Esophagus (tissue), 2 donors: ENCODE data around the gene SAMD11. TPM values are rescaled to one million over a fixed set of nuclear protein-coding genes. Genes with fewer than 3 reads are reported as not detected.
A peak's percentile ranks its signal among the peaks of the same experiment; 100 is the strongest.
"Not testable (repeated sequence)": the region's sequence is repeated elsewhere in the genome, so short reads cannot be mapped to it uniquely, and the experiment has no call there.

ENCODE experiments used
- H3K27ac ChIP-seq, 2 donors: one replicate each; pipeline ENCODE4 v1.5.1; 2013; ENCODE audit warnings: low read depth in 2 of 2, mild to moderate bottlenecking in 2 of 2, inconsistent platforms in 1 of 2, low read length in 1 of 2, moderate library complexity in 1 of 2
- H3K27me3 ChIP-seq, 2 donors: one replicate each; pipeline ENCODE4 v1.6.1; 2013; ENCODE audit warnings: low read length in 2 of 2, control low read depth in 1 of 2, mild to moderate bottlenecking in 1 of 2; ENCODE audit not compliant: insufficient read depth in 2 of 2, control insufficient read depth in 1 of 2
- H3K36me3 ChIP-seq, 2 donors: one replicate each; pipeline ENCODE4 v1.6.1; 2013; ENCODE audit warnings: low read length in 1 of 2; ENCODE audit not compliant: control insufficient read depth in 2 of 2, insufficient read depth in 2 of 2
- H3K4me1 ChIP-seq, 2 donors: one replicate each; pipeline ENCODE4 v1.6.1; 2013; ENCODE audit warnings: low read length in 1 of 2; ENCODE audit not compliant: control insufficient read depth in 2 of 2, insufficient read depth in 2 of 2
- H3K4me3 ChIP-seq, 2 donors: one replicate each; pipeline ENCODE4 v1.5.1; 2013; ENCODE audit warnings: low read length in 2 of 2, mild to moderate bottlenecking in 2 of 2, low read depth in 1 of 2, moderate library complexity in 1 of 2
- H3K9me3 ChIP-seq, 2 donors: one replicate each; pipeline ENCODE4 v1.6.1; 2013; ENCODE audit warnings: mild to moderate bottlenecking in 2 of 2, low read depth in 1 of 2, low read length in 1 of 2, moderate library complexity in 1 of 2; ENCODE audit not compliant: control insufficient read depth in 2 of 2, insufficient read depth in 1 of 2
- whole genome bisulfite sequencing, 2 donors: extraction: QIAGEN DNeasy Blood & Tissue Kit; methylation state at CpG; one replicate each; pipeline ENCODE4 v1.1.7; 2013; 5-methylcytosine and 5-hydroxymethylcytosine counted together
- polyA plus RNA-seq, 2 donors: library from polyadenylated mRNA; stranded (reverse); fragments of 200-250 nt; gene quantifications; one replicate each; pipeline ENCODE4 v1.2.3, GENCODE V29; 2013
- donor health status: healthy with polysubstance abuse.
- donor health status: Bipolar disorder and iron deficiency.

SAMD11 gene
- polyA plus RNA-seq, 2 donors: 0.68 to 1.5 TPM

DNA sequence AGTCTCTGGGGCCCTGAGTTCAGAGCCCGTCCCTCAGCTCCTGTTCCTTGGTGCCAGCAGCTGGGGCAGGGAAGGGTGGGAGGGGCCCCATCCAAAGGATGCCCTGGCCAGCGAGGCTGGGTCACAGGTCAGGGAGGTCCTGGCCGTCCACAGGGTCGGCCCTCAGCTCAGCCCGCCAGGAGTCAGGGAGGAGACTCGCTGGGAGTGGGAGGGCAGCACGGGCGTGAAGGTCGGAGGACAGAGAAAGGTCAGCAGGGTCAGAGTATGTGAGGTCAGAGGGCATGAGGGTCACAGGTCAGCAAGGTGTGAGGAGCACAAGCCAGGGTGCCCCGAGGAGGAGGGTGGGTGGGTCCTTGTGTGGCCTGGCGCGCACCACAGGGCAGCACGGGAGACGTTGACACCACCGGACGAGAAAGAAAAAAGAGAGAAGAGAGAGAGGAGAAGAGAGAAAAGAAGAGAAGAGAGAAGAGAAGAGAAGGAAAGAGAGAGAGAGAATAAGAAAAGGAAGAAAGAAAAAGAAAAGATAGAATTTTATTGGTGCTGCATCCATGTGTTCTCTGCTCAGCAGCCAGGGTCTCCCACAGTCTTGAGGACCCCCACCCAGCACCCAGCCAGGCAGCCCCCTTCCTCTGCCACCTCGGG, 51.1 kb downstream of the SAMD11 start:
- Histone ChIP-seq H3K4me1 (peaks cover 0 to 25% of the 10 kb centered on the region in 2 donors), H3K27me3 (no peaks in the 10 kb centered on the region), H3K4me3 (no peak overlapping the region), H3K27ac (peak overlapping the region; percentile 17 to 93), H3K9me3 (no peaks in the 10 kb centered on the region), H3K36me3 (peaks cover 0 to 14% of the 10 kb centered on the region in 2 donors)
- 65 to 76% methylated on average over 17 of the region's 17 CpGs for WGBS, 2 donors

DNA sequence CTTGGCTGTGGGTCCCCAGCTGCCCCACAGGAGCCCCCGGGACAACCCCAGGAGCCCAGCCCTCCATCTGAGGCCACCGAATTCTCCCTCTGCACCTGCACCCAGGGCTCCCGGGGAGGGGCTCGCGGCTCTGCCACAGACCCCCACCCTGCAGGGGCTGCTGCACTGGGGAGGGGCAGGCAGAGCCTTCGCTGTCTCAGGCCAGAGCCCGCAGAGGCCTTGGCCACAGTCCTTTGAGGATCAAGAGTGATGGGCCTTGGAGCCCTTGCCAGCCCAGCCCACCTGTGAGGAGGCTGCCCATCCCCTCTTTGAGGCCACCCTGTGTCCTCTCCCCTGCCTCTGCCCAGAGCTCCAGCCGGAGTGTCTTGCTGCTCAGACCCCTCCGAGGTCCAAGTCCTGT, 51.6 kb downstream of the SAMD11 start:
- Histone ChIP-seq H3K27ac (peak overlapping the region; percentile 74 to 93), H3K27me3 (no peaks in the 10 kb centered on the region), H3K4me3 (no peak overlapping the region), H3K36me3 (peaks cover 0 to 14% of the 10 kb centered on the region in 2 donors), H3K9me3 (no peaks in the 10 kb centered on the region), H3K4me1 (peaks cover 0 to 23% of the 10 kb centered on the region in 2 donors)
- WGBS, 2 donors: 58 to 63% methylated on average over 9 of the region's 9 CpGs

DNA sequence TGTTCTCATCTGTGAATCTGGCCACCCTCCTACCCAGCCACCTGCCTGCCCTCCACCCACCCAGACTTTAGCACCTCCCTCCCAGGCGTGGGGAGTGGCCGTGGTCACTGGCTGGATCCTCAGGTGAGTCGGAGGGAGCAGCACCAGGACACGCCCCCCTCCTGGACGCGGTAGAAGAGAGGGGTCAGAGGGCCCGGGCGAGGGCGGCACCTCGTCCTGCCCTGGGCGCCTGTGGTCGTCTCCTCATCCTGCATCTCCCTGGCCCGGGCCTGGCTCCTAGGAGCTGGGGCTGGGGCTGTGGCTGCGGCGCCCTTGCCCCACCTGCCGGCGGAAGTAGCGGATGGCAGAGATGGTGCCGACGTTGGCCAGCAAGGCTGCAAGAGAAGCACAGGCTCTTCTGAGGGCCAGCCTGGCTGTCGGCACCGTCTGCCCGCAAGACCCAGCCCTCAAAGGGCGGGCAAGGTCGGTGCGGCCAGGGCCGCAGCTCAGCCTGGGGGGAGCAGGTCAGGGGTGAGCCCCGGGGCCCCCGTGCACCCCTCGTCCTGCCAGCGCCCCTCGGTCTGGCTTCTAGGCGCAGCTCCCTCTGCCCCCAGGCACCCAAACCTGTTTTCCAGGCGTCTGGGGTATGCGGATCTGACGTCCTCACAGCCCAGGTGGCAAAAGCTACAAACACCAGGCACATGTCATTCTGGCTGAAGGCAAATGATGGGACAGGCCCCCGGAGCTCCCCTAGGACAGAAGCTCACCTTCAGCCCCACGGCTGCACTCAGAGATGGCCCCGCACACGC, 52.4 kb downstream of the SAMD11 start:
- peaks cover 0 to 17% of the 10 kb centered on the region in 2 donors for H3K4me1 ChIP-seq
- H3K36me3 ChIP-seq: peaks cover 0 to 14% of the 10 kb centered on the region in 2 donors
- H3K27ac ChIP-seq: peak overlapping the region; percentile 74 to 93
- peak overlapping the region in 1 of 2 donors; percentile 41 for H3K4me3 ChIP-seq
- no peaks in the 10 kb centered on the region for H3K27me3 ChIP-seq
- WGBS, 2 donors: 2 to 4% methylated on average over 35 to 40 of the region's 40 CpGs
- no peaks in the 10 kb centered on the region for H3K9me3 ChIP-seq

DNA sequence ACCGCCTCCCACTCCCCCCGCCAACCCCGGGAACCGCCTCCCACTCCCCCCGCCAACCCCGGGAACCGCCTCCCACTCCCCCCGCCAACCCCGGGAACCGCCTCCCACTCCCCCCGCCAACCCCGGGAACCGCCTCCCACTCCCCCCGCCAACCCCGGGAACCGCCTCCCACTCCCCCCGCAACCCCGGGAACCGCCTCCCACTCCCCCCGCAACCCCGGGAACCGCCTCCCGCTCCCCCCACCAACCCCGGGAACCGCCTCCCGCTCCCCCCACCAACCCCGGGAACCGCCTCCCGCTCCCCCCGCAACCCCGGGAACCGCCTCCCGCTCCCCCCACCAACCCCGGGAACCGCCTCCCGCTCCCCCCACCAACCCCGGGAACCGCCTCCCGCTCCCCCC, 53.1 kb downstream of the SAMD11 start:
- H3K4me1 ChIP-seq: peaks cover 0 to 14% of the 10 kb centered on the region in 2 donors
- not testable (repeated sequence) for H3K27me3 ChIP-seq, H3K27ac ChIP-seq, H3K4me3 ChIP-seq, H3K9me3 ChIP-seq
- peaks cover 0 to 14% of the 10 kb centered on the region in 2 donors for H3K36me3 ChIP-seq
- WGBS, 2 donors: 43 to 63% methylated on average over 12 to 17 of the region's 39 CpGs

DNA sequence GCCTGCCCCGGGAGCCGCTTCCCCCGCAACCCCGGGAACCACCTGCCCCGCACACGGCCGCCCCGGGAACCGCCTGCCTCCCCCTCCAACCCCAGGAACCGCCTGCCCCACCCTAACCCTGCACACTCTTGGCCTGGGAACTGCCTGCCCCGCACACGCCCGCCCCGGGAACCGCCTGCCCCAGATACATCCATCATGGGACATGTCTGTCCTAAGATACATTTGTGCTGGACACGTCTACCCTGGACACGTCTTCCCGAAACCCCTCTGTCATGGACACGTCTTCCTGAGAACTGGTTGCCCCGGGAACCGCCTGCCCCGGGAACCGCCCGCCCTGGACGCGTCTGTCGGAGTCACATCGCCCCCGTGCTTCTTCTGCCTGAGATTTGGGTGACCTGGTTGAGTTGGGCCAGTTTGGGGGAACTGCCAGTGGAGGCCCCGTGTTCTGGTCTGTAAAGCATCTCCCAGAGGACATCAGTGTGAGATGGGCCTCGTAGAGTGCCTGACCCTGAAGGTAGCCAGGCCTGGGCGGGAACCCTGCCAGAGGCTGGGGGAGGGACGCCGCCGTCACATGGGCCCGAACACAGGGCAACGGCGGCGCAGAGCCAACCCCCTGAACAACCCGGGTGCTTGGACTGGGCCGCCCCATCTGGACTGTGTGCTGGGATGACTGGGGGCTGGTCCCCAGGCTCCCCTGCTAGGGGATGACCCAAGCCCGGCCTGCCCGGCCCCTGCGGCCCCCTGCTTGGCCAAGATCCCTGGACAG, 54.5 kb downstream of the SAMD11 start:
- no peak overlapping the region for H3K4me3 ChIP-seq
- H3K27ac ChIP-seq: no peak overlapping the region
- H3K36me3 ChIP-seq: peaks cover 0 to 10% of the 10 kb centered on the region in 2 donors
- 70 to 76% methylated on average over 34 to 44 of the region's 44 CpGs for WGBS, 2 donors
- no peaks in the 10 kb centered on the region for H3K27me3 ChIP-seq
- H3K4me1 ChIP-seq: peaks cover 0 to 10% of the 10 kb centered on the region in 2 donors
- peaks cover 0 to 4% of the 10 kb centered on the region in 2 donors for H3K9me3 ChIP-seq

DNA sequence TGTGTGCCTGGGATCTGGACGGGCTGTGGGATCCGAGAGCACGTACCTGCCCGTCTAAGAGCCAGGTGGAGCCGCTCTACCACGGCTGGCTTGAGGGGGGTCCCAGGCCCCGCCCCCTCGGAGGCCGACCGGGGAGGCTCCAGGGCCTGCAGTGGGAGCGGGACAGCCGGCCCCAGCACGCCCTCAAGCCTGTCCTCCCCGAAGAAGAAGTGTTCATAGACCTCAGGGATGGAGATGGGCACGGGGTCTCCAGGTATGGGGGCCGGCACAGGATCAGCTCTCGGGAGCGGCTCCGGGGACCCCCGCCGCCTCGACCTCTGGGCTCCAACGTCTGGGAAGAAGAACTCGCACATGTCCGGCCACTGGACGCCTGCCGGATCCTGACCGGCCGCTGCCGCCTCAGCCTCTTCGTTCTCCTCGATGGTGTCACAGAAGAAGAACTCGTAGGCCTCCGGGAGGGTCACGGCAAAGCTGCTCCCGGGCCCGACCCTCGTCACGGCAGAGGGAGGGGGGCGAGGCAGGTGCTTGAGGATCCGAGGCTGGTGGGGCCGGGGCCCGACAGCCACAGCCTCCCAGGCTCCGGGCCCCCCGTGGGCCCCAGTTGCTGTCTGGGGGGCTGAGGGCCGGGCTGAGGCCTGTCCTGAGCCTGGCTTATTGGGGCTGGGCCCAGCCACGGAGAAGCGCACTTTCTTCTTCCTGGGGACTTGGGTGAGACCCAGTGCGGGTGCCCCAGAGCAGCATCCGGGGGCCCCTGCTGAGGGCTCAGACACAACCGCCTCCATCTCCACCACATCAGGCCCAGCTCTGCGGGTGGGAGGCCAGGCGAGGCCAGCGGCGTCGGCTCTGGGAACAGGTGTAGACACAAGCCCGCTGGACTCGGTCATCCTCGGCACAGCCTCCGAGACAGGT, 55.4 kb downstream of the SAMD11 start:
- H3K4me3 ChIP-seq: no peak overlapping the region
- 83 to 84% methylated on average over 49 to 60 of the region's 60 CpGs for WGBS, 2 donors
- peaks cover 0 to 7% of the 10 kb centered on the region in 2 donors for H3K36me3 ChIP-seq
- peaks cover 0 to 4% of the 10 kb centered on the region in 2 donors for H3K9me3 ChIP-seq
- H3K4me1 ChIP-seq: peaks cover 0 to 10% of the 10 kb centered on the region in 2 donors
- peaks cover 0 to 2% of the 10 kb centered on the region in 2 donors for H3K27me3 ChIP-seq
- H3K27ac ChIP-seq: no peak overlapping the region

DNA sequence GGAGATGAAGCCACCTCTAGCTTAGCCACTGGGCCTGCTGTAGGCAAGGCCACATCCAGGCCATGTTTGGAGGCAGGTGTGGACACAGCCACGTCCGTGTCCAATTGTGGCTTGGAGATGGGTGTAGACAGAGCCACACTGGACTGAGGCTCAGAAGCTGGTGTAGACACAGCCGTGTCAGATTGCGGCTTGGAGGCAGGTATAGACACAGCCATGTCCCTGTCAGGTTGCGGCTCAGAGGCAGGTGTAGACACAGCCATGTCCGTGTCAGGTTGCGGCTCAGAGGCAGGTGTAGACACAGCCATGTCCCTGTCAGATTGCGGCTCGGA, 56.0 kb downstream of the SAMD11 start:
- Histone ChIP-seq H3K9me3 (peaks cover 0 to 4% of the 10 kb centered on the region in 2 donors), H3K27me3 (peaks cover 0 to 2% of the 10 kb centered on the region in 2 donors), H3K36me3 (peaks cover 0 to 3% of the 10 kb centered on the region in 2 donors), H3K4me3 (no peak overlapping the region), H3K4me1 (peaks cover 0 to 10% of the 10 kb centered on the region in 2 donors), H3K27ac (no peak overlapping the region)
- WGBS, 2 donors: 54 to 75% methylated on average over 9 of the region's 9 CpGs

DNA sequence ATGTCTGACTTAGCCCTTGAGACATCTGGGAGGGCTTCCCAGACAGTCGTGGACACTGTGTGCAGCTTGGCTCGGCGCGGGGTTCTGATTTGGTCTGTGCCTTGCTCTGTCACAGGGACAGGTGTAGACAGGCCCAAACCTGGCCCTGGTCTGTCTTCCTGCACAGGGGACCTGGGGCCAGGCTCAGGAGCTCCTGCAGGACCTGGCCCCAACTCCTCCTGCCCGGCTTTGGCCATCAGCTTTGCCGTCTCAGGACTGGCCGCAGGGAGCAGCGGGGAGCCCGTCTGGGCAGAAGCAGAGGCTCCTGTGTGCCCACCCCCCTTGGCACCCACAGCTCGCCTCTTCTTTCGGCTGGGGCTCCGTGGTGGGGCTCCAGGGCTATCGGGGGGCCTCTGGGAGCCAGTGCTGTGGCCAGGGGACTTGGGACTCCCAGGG, 56.4 kb downstream of the SAMD11 start:
- peaks cover 0 to 4% of the 10 kb centered on the region in 2 donors for H3K9me3 ChIP-seq
- 56 to 65% methylated on average over 13 of the region's 13 CpGs for WGBS, 2 donors
- H3K27ac ChIP-seq: no peak overlapping the region
- H3K4me1 ChIP-seq: peaks cover 0 to 10% of the 10 kb centered on the region in 2 donors
- H3K4me3 ChIP-seq: no peak overlapping the region
- H3K36me3 ChIP-seq: peaks cover 0 to 3% of the 10 kb centered on the region in 2 donors
- peaks cover 0 to 2% of the 10 kb centered on the region in 2 donors for H3K27me3 ChIP-seq
